Neuronal stem cell (in vitro differentiated cells): ENCODE results near the gene TGFB2.

Source experiments
- DNase-seq: peaks from one replicate; pipeline ENCODE4 v3.0.0-alpha.2; 2013; ENCODE audit warnings: low spot score
- H2AFZ ChIP-seq: one replicate; pipeline ENCODE4 v1.6.1; 2013; ENCODE audit warnings: mild to moderate bottlenecking, low read length, inconsistent platforms
- H2AK5ac ChIP-seq: 2 replicates; pipeline ENCODE4 v1.6.1; 2013; ENCODE audit warnings: low read depth, mild to moderate bottlenecking, inconsistent platforms, low read length, moderate library complexity, mixed read lengths
- H2BK120ac ChIP-seq: 2 replicates; pipeline ENCODE4 v1.6.1; 2013; ENCODE audit warnings: low read depth, mild to moderate bottlenecking, inconsistent platforms, low read length, moderate library complexity, mixed read lengths
- H2BK12ac ChIP-seq: one replicate; pipeline ENCODE4 v1.6.1; 2013; ENCODE audit warnings: low read length, inconsistent platforms
- H2BK15ac ChIP-seq: 2 replicates; pipeline ENCODE4 v1.6.1; 2013; ENCODE audit warnings: mild to moderate bottlenecking, low read length, inconsistent platforms, mixed read lengths
- H2BK5ac ChIP-seq: one replicate; pipeline ENCODE4 v1.6.1; 2013; ENCODE audit warnings: inconsistent platforms, mild to moderate bottlenecking, low read length, moderate library complexity
- H3K14ac ChIP-seq: one replicate; pipeline ENCODE4 v1.6.1; 2013; ENCODE audit warnings: low read length, inconsistent platforms
- H3K18ac ChIP-seq: 2 replicates; pipeline ENCODE4 v1.6.1; 2013; ENCODE audit warnings: low read length, inconsistent platforms
- H3K23ac ChIP-seq: 2 replicates; pipeline ENCODE4 v1.6.1; 2013; ENCODE audit warnings: low read depth, mild to moderate bottlenecking, mixed read lengths, low read length, inconsistent platforms; ENCODE audit not compliant: poor library complexity
- H3K27ac ChIP-seq: replicated peaks from 3 replicates; pipeline ENCODE4 v1.5.1; 2013; ENCODE audit warnings: low read length, inconsistent platforms
- H3K27me3 ChIP-seq, 3 experiments: 2 replicates each; pipeline ENCODE4 v1.6.1; 2013; ENCODE audit warnings: low read length in 3 of 3, mild to moderate bottlenecking in 2 of 3, inconsistent platforms in 1 of 3, low read depth in 1 of 3, mixed read lengths in 1 of 3, moderate library complexity in 1 of 3; ENCODE audit not compliant: control insufficient read depth in 3 of 3, insufficient read depth in 3 of 3
- H3K36me3 ChIP-seq, 2 donors: replicated peaks in 1 of 2; 2 replicates each; pipeline ENCODE4 v1.6.1; 2013; ENCODE audit warnings: low read length in 2 of 2; ENCODE audit not compliant: control insufficient read depth in 2 of 2, insufficient read depth in 2 of 2
- H3K4ac ChIP-seq: 2 replicates; pipeline ENCODE4 v1.6.1; 2013; ENCODE audit warnings: inconsistent platforms, mild to moderate bottlenecking, low read length, moderate library complexity
- H3K4me1 ChIP-seq, 2 donors: 1 replicate in 1 of 2; 2 replicates in 1 of 2; pipeline ENCODE4 v1.6.1; 2013; ENCODE audit warnings: low read length in 2 of 2, low read depth in 1 of 2; ENCODE audit not compliant: control insufficient read depth in 2 of 2, insufficient read depth in 1 of 2
- H3K4me2 ChIP-seq: one replicate; pipeline ENCODE4 v1.6.1; 2013; ENCODE audit warnings: mild to moderate bottlenecking, low read length, inconsistent platforms; ENCODE audit not compliant: insufficient read depth, poor library complexity, severe bottlenecking
- H3K4me3 ChIP-seq, 2 donors: 2 replicates each; pipeline ENCODE4 v1.5.1; 2013; ENCODE audit warnings: low read length in 2 of 2, mild to moderate bottlenecking in 2 of 2, inconsistent platforms in 1 of 2, moderate library complexity in 1 of 2
- H3K79me1 ChIP-seq: one replicate; pipeline ENCODE4 v1.6.1; 2013; ENCODE audit warnings: low read depth, mild to moderate bottlenecking, inconsistent platforms, low read length, moderate library complexity
- H3K9ac ChIP-seq: one replicate; pipeline ENCODE4 v1.6.1; 2013; ENCODE audit warnings: mild to moderate bottlenecking, low read depth, low read length, inconsistent platforms; ENCODE audit not compliant: poor library complexity
- H3K9me3 ChIP-seq, 2 donors: replicated peaks in 1 of 2; 2 replicates each; pipeline versions ENCODE3 to v1.6.1; 2013; ENCODE audit warnings: low read length in 2 of 2, mild to moderate bottlenecking in 2 of 2, inconsistent platforms in 1 of 2, low read depth in 1 of 2, mixed read lengths in 1 of 2, moderate library complexity in 1 of 2; ENCODE audit not compliant: control insufficient read depth in 2 of 2, insufficient read depth in 1 of 2
- H4K8ac ChIP-seq: one replicate; pipeline ENCODE4 v1.6.1; 2013; ENCODE audit warnings: low read depth, mild to moderate bottlenecking, inconsistent platforms, low read length, moderate library complexity
- H4K91ac ChIP-seq: one replicate; pipeline ENCODE4 v1.6.1; 2013; ENCODE audit warnings: low read length, low read depth, mild to moderate bottlenecking, inconsistent platforms; ENCODE audit not compliant: poor library complexity
- WGBS, 2 donors: extraction: QIAGEN DNeasy Blood & Tissue Kit; methylation state at CpG; one replicate each; pipeline ENCODE4 v1.1.7; 2013; ENCODE audit warnings: missing lambda C conversion rate in 2 of 2, mixed read lengths in 1 of 2; ENCODE audit not compliant: insufficient read length in 2 of 2, insufficient replicate concordance in 1 of 2; ENCODE audit errors: extremely low coverage in 2 of 2; 5-methylcytosine and 5-hydroxymethylcytosine counted together

TGFB2 gene

DNA sequence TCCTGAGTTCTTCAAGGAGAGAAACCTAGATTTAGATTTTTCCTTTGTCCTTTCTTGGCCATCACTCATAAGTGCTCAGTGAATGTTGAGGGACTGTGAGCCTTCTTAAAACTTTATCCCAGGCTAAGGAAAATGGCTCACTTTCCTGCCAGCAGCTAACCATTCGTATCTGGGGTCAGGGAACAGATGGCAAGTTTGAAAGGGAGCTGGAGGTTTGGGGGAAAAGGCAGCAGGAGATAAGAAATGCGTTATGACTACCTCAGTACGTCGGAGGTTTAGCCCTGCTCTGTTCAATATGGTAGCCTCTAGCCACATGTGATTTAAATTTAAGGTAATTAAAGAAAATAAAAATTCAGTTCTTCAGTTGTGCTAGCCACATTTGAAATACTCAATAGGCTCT, 46.7 kb upstream of the TGFB2 start:
- Histone ChIP-seq H2BK5ac (no peak overlapping the region), H3K23ac (no peak overlapping the region), H2AK5ac (no peak overlapping the region), H3K4ac (no peak overlapping the region), H3K27me3 (no peaks in the 10 kb centered on the region), H3K4me1 (peaks cover 0 to 2% of the 10 kb centered on the region in 2 donors), H2AFZ (no peak overlapping the region), H4K91ac (no peak overlapping the region), H4K8ac (no peak overlapping the region), H3K18ac (no peak overlapping the region), H3K14ac (no peak overlapping the region), H3K4me2 (no peak overlapping the region), H3K36me3 (peaks cover 0 to 50% of the 10 kb centered on the region in 2 donors), H2BK12ac (no peak overlapping the region), H3K4me3 (no peak overlapping the region), H3K79me1 (no peaks in the 10 kb centered on the region), H3K27ac (no peak overlapping the region), H2BK120ac (no peak overlapping the region), H3K9me3 (no peaks in the 10 kb centered on the region), H2BK15ac (no peak overlapping the region), H3K9ac (no peak overlapping the region)
- WGBS, 2 donors, result no CpG with 5 or more reads among the region's 4 CpGs
- DNase-seq, result no peak

DNA sequence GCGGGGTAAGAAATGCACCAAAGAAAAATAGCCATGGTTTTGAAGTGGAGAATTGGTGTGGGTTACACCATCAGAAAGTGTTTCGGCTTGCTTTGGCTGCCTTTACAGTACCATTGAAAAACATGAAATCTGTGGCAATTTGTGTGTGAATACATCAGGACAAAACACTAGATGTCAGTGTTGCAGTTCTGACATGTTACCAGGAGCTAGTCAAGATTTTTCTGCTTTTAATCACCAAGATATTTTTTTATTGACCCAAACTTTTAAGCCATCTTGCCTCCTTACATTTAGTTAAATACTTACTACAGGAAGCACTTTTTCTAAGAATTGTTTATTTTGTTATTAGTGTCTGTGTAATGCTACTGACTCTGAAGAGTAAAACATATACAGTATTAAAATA, 45.7 kb upstream of the TGFB2 start:
- WGBS, 2 donors, result no CpG with 5 or more reads among the region's 2 CpGs
- Histone ChIP-seq H2AFZ (no peak overlapping the region), H3K18ac (no peak overlapping the region), H3K79me1 (no peaks in the 10 kb centered on the region), H2BK15ac (no peak overlapping the region), H3K4ac (no peak overlapping the region), H4K91ac (no peak overlapping the region), H2BK5ac (no peak overlapping the region), H2BK12ac (no peak overlapping the region), H3K9me3 (no peaks in the 10 kb centered on the region), H3K36me3 (peaks cover 0 to 55% of the 10 kb centered on the region in 2 donors), H3K27ac (no peak overlapping the region), H3K23ac (no peak overlapping the region), H2AK5ac (no peak overlapping the region), H3K14ac (no peak overlapping the region), H3K27me3 (no peaks in the 10 kb centered on the region), H3K4me2 (no peak overlapping the region), H4K8ac (no peak overlapping the region), H3K4me3 (no peak overlapping the region), H2BK120ac (no peak overlapping the region), H3K4me1 (peaks cover 0 to 2% of the 10 kb centered on the region in 2 donors), H3K9ac (no peak overlapping the region)
- no peak for DNase-seq

DNA sequence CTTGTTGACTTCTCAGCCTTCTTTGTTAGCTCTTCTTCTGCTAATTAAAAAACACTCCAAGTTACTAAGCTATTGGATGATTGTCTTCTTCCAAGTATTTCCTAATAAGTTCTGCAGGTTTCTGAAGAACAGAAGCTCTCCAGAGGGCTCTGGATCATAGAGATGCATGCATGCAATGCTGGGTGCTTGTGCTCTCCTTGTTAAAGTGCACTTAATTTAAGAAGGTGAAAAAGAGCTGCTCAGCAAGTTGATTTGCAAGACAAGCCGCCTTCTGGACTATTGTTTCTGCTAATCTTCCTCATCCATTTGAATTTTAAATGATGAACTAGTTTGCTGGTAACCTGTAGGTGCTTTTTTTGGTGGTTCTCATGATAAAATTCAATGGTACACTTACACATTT, 43.9 kb upstream of the TGFB2 start:
- no peaks in the 10 kb centered on the region for H3K79me1 ChIP-seq
- H4K91ac ChIP-seq, result no peak overlapping the region
- no CpG with 5 or more reads among the region's 1 CpG for WGBS, 2 donors
- H3K36me3 ChIP-seq, result peaks cover 0 to 55% of the 10 kb centered on the region in 2 donors
- no peak overlapping the region for H3K4me2 ChIP-seq
- H3K27me3 ChIP-seq, result no peaks in the 10 kb centered on the region
- no peak overlapping the region for H2AFZ ChIP-seq
- H3K23ac ChIP-seq, result no peak overlapping the region
- no peak overlapping the region for H2AK5ac ChIP-seq
- H3K4ac ChIP-seq, result no peak overlapping the region
- H2BK120ac ChIP-seq, result no peak overlapping the region
- H2BK5ac ChIP-seq, result no peak overlapping the region
- no peaks in the 10 kb centered on the region for H3K9me3 ChIP-seq
- H3K4me3 ChIP-seq, result no peak overlapping the region
- no peak overlapping the region for H3K9ac ChIP-seq
- H3K4me1 ChIP-seq, result peaks cover 0 to 2% of the 10 kb centered on the region in 2 donors
- no peak overlapping the region for H3K27ac ChIP-seq
- no peak for DNase-seq
- H4K8ac ChIP-seq, result no peak overlapping the region
- H2BK12ac ChIP-seq, result no peak overlapping the region
- no peak overlapping the region for H2BK15ac ChIP-seq
- H3K14ac ChIP-seq, result no peak overlapping the region
- no peak overlapping the region for H3K18ac ChIP-seq

- H3K23ac ChIP-seq, result no peak overlapping the region
- H4K91ac ChIP-seq, result no peak overlapping the region
- no CpG with 5 or more reads among the region's 3 CpGs for WGBS, 2 donors
- no peak overlapping the region for H2BK12ac ChIP-seq
- H3K4me2 ChIP-seq, result no peak overlapping the region
- peaks cover 0 to 2% of the 10 kb centered on the region in 2 donors for H3K4me1 ChIP-seq
- H3K79me1 ChIP-seq, result no peaks in the 10 kb centered on the region
- no peak overlapping the region for H2BK120ac ChIP-seq
- no peak for DNase-seq
- H3K9me3 ChIP-seq, result no peaks in the 10 kb centered on the region
- H3K18ac ChIP-seq, result no peak overlapping the region
- no peak overlapping the region for H3K9ac ChIP-seq
- no peaks in the 10 kb centered on the region for H3K27me3 ChIP-seq
- H3K4ac ChIP-seq, result no peak overlapping the region
- no peak overlapping the region for H4K8ac ChIP-seq
- no peak overlapping the region for H2AFZ ChIP-seq
- H2BK5ac ChIP-seq, result no peak overlapping the region
- H2BK15ac ChIP-seq, result no peak overlapping the region
- H3K4me3 ChIP-seq, result no peak overlapping the region
- no peak overlapping the region for H3K14ac ChIP-seq
- peaks cover 0 to 56% of the 10 kb centered on the region in 2 donors for H3K36me3 ChIP-seq
- no peak overlapping the region for H3K27ac ChIP-seq
- H2AK5ac ChIP-seq, result no peak overlapping the region
These were observed 43.0 kb upstream of the TGFB2 start for GRCh38 chr1:218302155-218302554.
